ENCODE results near the gene MEP1B.

Gene MEP1B

GRCh38 chr18:32242395-32242794 is 52.6 kb downstream of the MEP1B start:
- DNase-seq: no peak
- in situ Hi-C loops (cut with HindIII; ENCODE audit: low pct_ligation_motif_present, low sequenced_read_pairs): no loop called here
- TF ChIP-seq CTCF (IDR thresholded peaks at IDR 0.05; ENCODE audit: low read depth, low read length, missing control alignments): no peak

GRCh38 chr18:32243358-32243757 is 53.5 kb downstream of the MEP1B start:
- DNase-seq: no peak
- H3K4me3 ChIP-seq (ENCODE audit: low read depth, low read length): no peak overlapping the region
- H3K27ac ChIP-seq: no peak overlapping the region
- no peaks in the 10 kb centered on the region for H3K27me3 ChIP-seq (replicated peaks)
- H3K36me3 ChIP-seq (replicated peaks): no peaks in the 10 kb centered on the region
- no peak for TF ChIP-seq CTCF (IDR thresholded peaks at IDR 0.05; ENCODE audit: low read depth, low read length, missing control alignments)
- in situ Hi-C loops (cut with HindIII; ENCODE audit: low pct_ligation_motif_present, low sequenced_read_pairs): no loop called here

More at GRCh38 chr18:32242395-32242794, 52.6 kb downstream of the MEP1B start:
- no peak overlapping the region for H3K27ac ChIP-seq
- no peaks in the 10 kb centered on the region for H3K36me3 ChIP-seq (replicated peaks)
- no peak overlapping the region for H3K4me3 ChIP-seq (ENCODE audit: low read depth, low read length)
- no peaks in the 10 kb centered on the region for H3K27me3 ChIP-seq (replicated peaks)

- in situ Hi-C loops (cut with HindIII; ENCODE audit: low pct_ligation_motif_present, low sequenced_read_pairs): no loop called here
- no peak for TF ChIP-seq CTCF (IDR thresholded peaks at IDR 0.05; ENCODE audit: low read depth, low read length, missing control alignments)
- Histone ChIP-seq H3K4me3 (ENCODE audit: low read depth, low read length) (no peak overlapping the region), H3K27ac (no peak overlapping the region), H3K36me3 (replicated peaks) (no peaks in the 10 kb centered on the region), H3K27me3 (replicated peaks) (no peaks in the 10 kb centered on the region)
- no peak for DNase-seq
These were observed 55.0 kb downstream of the MEP1B start for GRCh38 chr18:32244881-32245280.

- no peak for TF ChIP-seq CTCF (IDR thresholded peaks at IDR 0.05; ENCODE audit: low read depth, low read length, missing control alignments)
These were observed 59.5 kb downstream of the MEP1B start for GRCh38 chr18:32249147-32249929.

GRCh38 chr18:32251466-32251865 is 61.6 kb downstream of the MEP1B start:
- no peak for TF ChIP-seq CTCF (IDR thresholded peaks at IDR 0.05; ENCODE audit: low read depth, low read length, missing control alignments)
- Histone ChIP-seq H3K27ac (no peak overlapping the region), H3K27me3 (replicated peaks) (no peaks in the 10 kb centered on the region), H3K36me3 (replicated peaks) (no peaks in the 10 kb centered on the region), H3K4me3 (ENCODE audit: low read depth, low read length) (no peak overlapping the region)
- no peak for DNase-seq
- in situ Hi-C loops (cut with HindIII; ENCODE audit: low pct_ligation_motif_present, low sequenced_read_pairs): no loop called here

More at GRCh38 chr18:32249147-32249929, 59.5 kb downstream of the MEP1B start:
- in situ Hi-C loops (cut with HindIII; ENCODE audit: low pct_ligation_motif_present, low sequenced_read_pairs): no loop called here
- H3K27ac ChIP-seq: no peak overlapping the region
- no peaks in the 10 kb centered on the region for H3K36me3 ChIP-seq (replicated peaks)
- no peaks in the 10 kb centered on the region for H3K27me3 ChIP-seq (replicated peaks)
- H3K4me3 ChIP-seq (ENCODE audit: low read depth, low read length): no peak overlapping the region
- no peak for DNase-seq
